ENCODE measurements around the gene EXOC2. TPM values are rescaled to one million over a fixed set of nuclear protein-coding genes. Genes with fewer than 3 reads are reported as not detected.

Gene EXOC2
- total and polyA plus RNA-seq, 2 of the 13 experiments (the other 11 are each of a cell fraction or from before 2014, with no cell fraction given): 12.6 to 22.9 TPM

- no peaks in the 10 kb centered on the region for H4K20me1 ChIP-seq (ENCODE audit: insufficient read depth, low read length)
- TF ChIP-seq SUZ12 (IDR thresholded peaks at IDR 0.05; ENCODE audit: low read depth, low read length): no peak
- no TSS peak for BruUV-seq (replicated peaks)
- H3K27ac ChIP-seq (ENCODE audit: extremely low read length, insufficient read depth, low read length): no peak overlapping the region
- intact Hi-C loops (cut with micrococcal nuclease; ENCODE audit: unreplicated experiment): no loop called here
- H3K9ac ChIP-seq (ENCODE audit: insufficient read depth, low read depth, low read length): no peak overlapping the region
- no peaks in the 10 kb centered on the region for H3K4me1 ChIP-seq (ENCODE audit: insufficient read depth, low read length)
- peaks cover 20% of the 10 kb centered on the region for H3K79me2 ChIP-seq (ENCODE audit: insufficient read depth, low read length)
- FAIRE-seq: no peak
- POLR2A ChIA-PET: no interaction called here
- H3K4me3 ChIP-seq (replicated peaks in 1 of 3; ENCODE audit: insufficient read depth in 1 of 3, low read depth in 2 of 3, low read length in 3 of 3): no peak overlapping the region
- H2AFZ ChIP-seq (ENCODE audit: low read length): no peak overlapping the region
- H3K36me3 ChIP-seq (replicated peaks in 1 of 2; ENCODE audit: control insufficient read depth in 1 of 2, insufficient read depth in 2 of 2, low read length in 2 of 2): no peaks in the 10 kb centered on the region
- no peak for DNase-seq (ENCODE audit: low spot score)
- no peaks in the 10 kb centered on the region for H3K27me3 ChIP-seq (ENCODE audit: control insufficient read depth in 1 of 2, insufficient read depth in 2 of 2, low read length in 2 of 2)
- ATAC-seq: no peak
- H3K9me3 ChIP-seq (ENCODE audit: low read length): no peaks in the 10 kb centered on the region
- WGBS (ENCODE audit: low lambda C conversion rate): 98% methylated on average over 2 of the region's 2 CpGs
- no peak overlapping the region for H3K4me2 ChIP-seq (ENCODE audit: low read depth, low read length)
- CTCF ChIA-PET (ENCODE audit: low intra/inter-chr PET ratio, low total read pairs): no interaction called here
- in situ Hi-C loops (cut with HindIII; ENCODE audit: extremely low pct_ligation_motif_present, low pct_unique_long_range_greater_than_20kb): no loop called here
Measured at GRCh38 chr6:680251-680650, 12.7 kb downstream of the EXOC2 start.

- 95% methylated on average over 9 of the region's 9 CpGs for WGBS (ENCODE audit: low lambda C conversion rate)
- Histone ChIP-seq H3K36me3 (replicated peaks in 1 of 2; ENCODE audit: control insufficient read depth in 1 of 2, insufficient read depth in 2 of 2, low read length in 2 of 2) (no peaks in the 10 kb centered on the region), H3K27ac (ENCODE audit: extremely low read length, insufficient read depth, low read length) (no peak overlapping the region), H3K4me1 (ENCODE audit: insufficient read depth, low read length) (no peaks in the 10 kb centered on the region), H3K79me2 (ENCODE audit: insufficient read depth, low read length) (peaks cover 19% of the 10 kb centered on the region), H3K4me3 (replicated peaks in 1 of 3; ENCODE audit: insufficient read depth in 1 of 3, low read depth in 2 of 3, low read length in 3 of 3) (no peak overlapping the region), H3K9me3 (ENCODE audit: low read length) (no peaks in the 10 kb centered on the region), H3K4me2 (ENCODE audit: low read depth, low read length) (no peak overlapping the region), H3K27me3 (ENCODE audit: control insufficient read depth in 1 of 2, insufficient read depth in 2 of 2, low read length in 2 of 2) (no peaks in the 10 kb centered on the region), H2AFZ (ENCODE audit: low read length) (no peak overlapping the region), H4K20me1 (ENCODE audit: insufficient read depth, low read length) (no peaks in the 10 kb centered on the region), H3K9ac (ENCODE audit: insufficient read depth, low read depth, low read length) (no peak overlapping the region)
- intact Hi-C loops (cut with micrococcal nuclease; ENCODE audit: unreplicated experiment) (no loop called here), in situ Hi-C loops (cut with HindIII; ENCODE audit: extremely low pct_ligation_motif_present, low pct_unique_long_range_greater_than_20kb) (no loop called here)
- no peak for FAIRE-seq
- BruUV-seq (replicated peaks): no TSS peak
- ChIA-PET POLR2A (no interaction called here), CTCF (ENCODE audit: low intra/inter-chr PET ratio, low total read pairs) (no interaction called here)
- ATAC-seq: no peak
- DNase-seq (ENCODE audit: low spot score): no peak
- no peak for TF ChIP-seq ZNF12 (CRISPR knock-in tag; IDR thresholded peaks at IDR 0.05)
- no peak for TF ChIP-seq FOXP4 (CRISPR knock-in tag; IDR thresholded peaks at IDR 0.05)
- TF ChIP-seq PCBP1 (IDR thresholded peaks at IDR 0.05; ENCODE audit: borderline replicate concordance, low read depth, low read length): no peak
- TF ChIP-seq ZBTB3 (CRISPR knock-in tag; IDR thresholded peaks at IDR 0.05; ENCODE audit: borderline replicate concordance, low read depth): no peak
- no peak for TF ChIP-seq MXD3 (CRISPR knock-in tag; IDR thresholded peaks at IDR 0.05)
- TF ChIP-seq BRF2 (CRISPR knock-in tag; IDR thresholded peaks at IDR 0.05): no peak
- TF ChIP-seq ESRRA (CRISPR knock-in tag; IDR thresholded peaks at IDR 0.05; ENCODE audit: low read depth): no peak
- TF ChIP-seq PBX2 (CRISPR knock-in tag; IDR thresholded peaks at IDR 0.05): no peak
- TF ChIP-seq ZBTB33 (CRISPR knock-in tag; IDR thresholded peaks at IDR 0.05): no peak
- TF ChIP-seq DR1 (CRISPR knock-in tag; IDR thresholded peaks at IDR 0.05): no peak
- no peak for TF ChIP-seq NR1H2 (CRISPR knock-in tag; IDR thresholded peaks at IDR 0.05; ENCODE audit: borderline replicate concordance, low read depth)
- TF ChIP-seq XRCC5 (optimal IDR thresholded peaks at IDR 0.05; ENCODE audit: low read length): no peak
Measured at GRCh38 chr6:679282-679681, 13.7 kb downstream of the EXOC2 start.

Measured in HepG2 (cell line).